Measurements from ENCODE around the gene FZD7.

GRCh38 chr2:202052235-202052634 is 18.6 kb downstream of the FZD7 start:
- TF ChIP-seq CTCF (conservative IDR thresholded peaks at IDR 0.05 in 1 of 2, IDR thresholded peaks at IDR 0.05 in 1 of 2; ENCODE audit: low read depth in 1 of 2, low read length in 2 of 2): no peak
- TF ChIP-seq EZH2 (IDR thresholded peaks at IDR 0.05; ENCODE audit: low read length, missing control alignments): no peak
